Mesothelial cell of epicardium (in vitro differentiated cells): Measurements from ENCODE around the gene SLC25A28. TPM values are rescaled to one million over a fixed set of nuclear protein-coding genes. Genes with fewer than 3 reads are reported as not detected.

Experiments
- DNase-seq, 2 experiments: peaks; one replicate each; pipeline ENCODE4 v3.0.0; 2021; ENCODE audit warnings: low spot score in 2 of 2; ENCODE audit not compliant: unreplicated experiment in 2 of 2
- H3K27ac Mint-ChIP-seq: 2 replicates; pipeline ENCODE4 v1.8.0; 2021; ENCODE audit warnings: mixed read lengths
- H3K27me3 Mint-ChIP-seq: 2 replicates; pipeline ENCODE4 v1.8.0; 2021; ENCODE audit warnings: low read depth, mixed read lengths
- H3K36me3 Mint-ChIP-seq: 2 replicates; pipeline ENCODE4 v1.8.0; 2021; ENCODE audit warnings: mixed read lengths
- H3K4me1 Mint-ChIP-seq: 2 replicates; pipeline ENCODE4 v1.8.0; 2021; ENCODE audit warnings: mixed read lengths
- H3K4me3 Mint-ChIP-seq: 2 replicates; pipeline ENCODE4 v1.8.0; 2021; ENCODE audit warnings: mild to moderate bottlenecking, moderate library complexity, mixed read lengths
- H3K9me3 Mint-ChIP-seq: 2 replicates; pipeline ENCODE4 v1.8.0; 2021; ENCODE audit warnings: mixed read lengths
- CTCF ChIP-seq: fragments of 200-600 bp; sonication (generic); IDR thresholded peaks from one replicate; pipeline ENCODE4 v1.5.0; 2021; ENCODE audit warnings: antibody characterized with exemption; ENCODE audit not compliant: unreplicated experiment
- total RNA-seq: library from RNA; stranded (reverse); gene quantifications from 3 replicates; pipeline ENCODE4 v1.2.1, GENCODE V29; 2021

Gene SLC25A28
- 41.2 to 44.8 TPM (median 41.4 TPM) in 3 replicates for total RNA-seq

- Mint-ChIP-seq H3K9me3 (no peaks in the 10 kb centered on the region), H3K36me3 (no peaks in the 10 kb centered on the region), H3K27me3 (no peaks in the 10 kb centered on the region), H3K4me1 (peaks cover 30% of the 10 kb centered on the region), H3K4me3 (peak within 1 kb of the TSS; percentile 87), H3K27ac (peak within 1 kb of the TSS; percentile 98)
- TF ChIP-seq CTCF, result no peak
- DNase-seq, result peak; percentile 88 to 93
These were observed at the start of gene SLC25A28 for GRCh38 chr10:99619851-99620710. Gene SLC25A28, minus strand, starts transcription at chr10:99620439. Its CDS starts 104 bp downstream, at chr10:99620335.

- Mint-ChIP-seq H3K36me3 (peaks cover 19% of the 10 kb centered on the region), H3K4me1 (no peaks in the 10 kb centered on the region), H3K27ac (no peak overlapping the region), H3K4me3 (no peak overlapping the region), H3K9me3 (no peaks in the 10 kb centered on the region), H3K27me3 (no peaks in the 10 kb centered on the region)
- DNase-seq, result no peak
- no peak for TF ChIP-seq CTCF
These were observed 47.0 kb upstream of the SLC25A28 start for GRCh38 chr10:99667108-99667751.

GRCh38 chr10:99665304-99665703 is 45.1 kb upstream of the SLC25A28 start:
- Mint-ChIP-seq H3K4me3 (no peak overlapping the region), H3K27ac (no peak overlapping the region), H3K36me3 (peaks cover 19% of the 10 kb centered on the region), H3K27me3 (no peaks in the 10 kb centered on the region), H3K4me1 (peaks cover 2% of the 10 kb centered on the region), H3K9me3 (no peaks in the 10 kb centered on the region)
- DNase-seq, result no peak
- no peak for TF ChIP-seq CTCF

- no peak overlapping the region for H3K27ac Mint-ChIP-seq
- no peak for TF ChIP-seq CTCF
- H3K4me3 Mint-ChIP-seq, result no peak overlapping the region
These were observed 41.1 kb upstream of the SLC25A28 start for GRCh38 chr10:99661377-99661763.

GRCh38 chr10:99660662-99661376 is 40.6 kb upstream of the SLC25A28 start:
- no peak overlapping the region for H3K27ac Mint-ChIP-seq
- H3K27me3 Mint-ChIP-seq, result peaks cover 5% of the 10 kb centered on the region
- TF ChIP-seq CTCF, result no peak
- peaks cover 26% of the 10 kb centered on the region for H3K4me1 Mint-ChIP-seq
- H3K36me3 Mint-ChIP-seq, result peaks cover 12% of the 10 kb centered on the region
- peak overlapping the region; percentile 27 for H3K4me3 Mint-ChIP-seq
- no peaks in the 10 kb centered on the region for H3K9me3 Mint-ChIP-seq
- DNase-seq, result no peak

More at GRCh38 chr10:99661377-99661763, 41.1 kb upstream of the SLC25A28 start:
- no peak for DNase-seq
- Mint-ChIP-seq H3K4me1 (peaks cover 21% of the 10 kb centered on the region), H3K9me3 (no peaks in the 10 kb centered on the region), H3K27me3 (peaks cover 5% of the 10 kb centered on the region), H3K36me3 (peaks cover 14% of the 10 kb centered on the region)
